A549 (cell line): ENCODE results near the gene GRIP2. TPM values are rescaled to one million over a fixed set of nuclear protein-coding genes. Genes with fewer than 3 reads are reported as not detected.

ENCODE experiments used
- ATAC-seq, 2 experiments: fragments of 200-7000 bp in 1 of 2; fragments of >200 bp in 1 of 2; cut with Nextera tagmentation in 1 of 2; cut with Tn5 transposase in 1 of 2; 3 replicates each; pipeline versions ENCODE4 v1.8.0 to v1.9.1; 2018 to 2020; ENCODE audit warnings: mild to moderate bottlenecking in 1 of 2, moderate library complexity in 1 of 2
- CTCF ChIA-PET: fragments of 300-600 bp; sonication (Branson Sonifier 250); formaldehyde crosslinking; extraction: SDS; loops from one replicate; lab custom pipeline; 2021; ENCODE audit warnings: antibody characterized with exemption, inconsistent platforms; lab: Yijun Ruan, JAX
- POLR2A ChIA-PET: fragments of 350-600 bp; formaldehyde crosslinking; extraction: SDS; loops from one replicate; lab custom pipeline; 2021; ENCODE audit warnings: antibody characterized with exemption, inconsistent platforms; lab: Yijun Ruan, JAX
- DNase-seq, 2 experiments: peaks; one replicate each; pipeline versions ENCODE4 v3.0.0 to v3.0.0-alpha.2; 2011 to 2016; ENCODE audit warnings: low read depth in 1 of 2, low spot score in 1 of 2
- FAIRE-seq: peaks from 2 replicates; lab custom pipeline; 2011; peaks lifted over from hg19 to GRCh38; lab: Jason Lieb, UNC
- H3K27ac ChIP-seq, 2 experiments: fragments of >200 bp; sonication (Bioruptor Twin); formaldehyde crosslinking; 3 replicates each; pipeline ENCODE4 v1.5.1; 2016 to 2017
- H3K4me1 ChIP-seq: fragments of >200 bp; sonication (Bioruptor Twin); formaldehyde crosslinking; 3 replicates; pipeline ENCODE4 v1.6.1; 2016
- H3K4me2 ChIP-seq: fragments of >200 bp; sonication (Bioruptor Twin); formaldehyde crosslinking; 3 replicates; pipeline ENCODE4 v1.6.1; 2016
- H3K4me3 ChIP-seq: fragments of >200 bp; sonication (Bioruptor Twin); formaldehyde crosslinking; 3 replicates; pipeline ENCODE4 v1.5.1; 2016
- H3K9me3 ChIP-seq: fragments of >200 bp; sonication (Bioruptor Twin); formaldehyde crosslinking; 3 replicates; pipeline ENCODE4 v1.6.1; 2016
- CBX2 ChIP-seq: fragments of 200-600 bp; sonication (generic); IDR thresholded peaks from 2 replicates; pipeline ENCODE4 v1.6.1; 2016; ENCODE audit warnings: low read depth, mild to moderate bottlenecking, borderline replicate concordance
- CHD2 ChIP-seq: fragments of 150-350 bp; IDR thresholded peaks from 2 replicates; pipeline ENCODE4 v1.6.1; 2014; ENCODE audit warnings: low read length; ENCODE audit not compliant: partially characterized antibody
- CHD4 ChIP-seq: fragments of 200-600 bp; sonication (generic); IDR thresholded peaks from 2 replicates; pipeline ENCODE4 v1.6.1; 2016; ENCODE audit warnings: antibody characterized with exemption, mild to moderate bottlenecking, borderline replicate concordance
- CTCF ChIP-seq: fragments of >200 bp; sonication (Bioruptor Twin); formaldehyde crosslinking; IDR thresholded peaks from 3 replicates; pipeline ENCODE4 v1.5.1; 2016
- EP300 ChIP-seq, 2 experiments: fragments of >200 bp; sonication (Bioruptor Twin); formaldehyde crosslinking; IDR thresholded peaks; 2 replicates in 1 of 2; 3 replicates in 1 of 2; pipeline ENCODE4 v1.6.1; 2016 to 2017
- ESRRA ChIP-seq: fragments of 150-350 bp; IDR thresholded peaks from 2 replicates; pipeline ENCODE4 v1.6.1; 2014; ENCODE audit warnings: mild to moderate bottlenecking, low read length, borderline replicate concordance
- FOSL2 ChIP-seq, 2 experiments: fragments of 450-650 bp in 1 of 2; fragments of >200 bp in 1 of 2; sonication (Bioruptor Twin) in 1 of 2; formaldehyde crosslinking; IDR thresholded peaks; 2 replicates each; pipeline versions ENCODE4 v1.5.0 to v1.6.1; 2016 to 2020; ENCODE audit warnings: mild to moderate bottlenecking in 1 of 2, moderate library complexity in 1 of 2
- HOXA7 ChIP-seq: fragments of 250-450 bp; sonication (Bioruptor Pico); IDR thresholded peaks from 2 replicates; pipeline ENCODE4 v1.5.0; 2020; ENCODE audit warnings: mild to moderate bottlenecking, moderate library complexity
- HOXB5 ChIP-seq: fragments of 250-450 bp; sonication (Bioruptor Pico); IDR thresholded peaks from 2 replicates; pipeline ENCODE4 v1.5.0; 2020; ENCODE audit warnings: mild to moderate bottlenecking, moderate library complexity
- JUN ChIP-seq, 2 experiments: fragments of >200 bp; sonication (Bioruptor Twin); formaldehyde crosslinking; IDR thresholded peaks; 2 replicates in 1 of 2; 3 replicates in 1 of 2; pipeline ENCODE4 v1.6.1; 2016 to 2017
- MAFK ChIP-seq: fragments of 450-650 bp; IDR thresholded peaks from 2 replicates; pipeline ENCODE4 v1.6.1; 2014; ENCODE audit not compliant: partially characterized antibody
- POLR2AphosphoS2 ChIP-seq: conservative IDR thresholded peaks from 2 replicates; pipeline ENCODE4 v1.6.1; 2012; ENCODE audit warnings: low read length, improper control_type of control experiment, inconsistent platforms
- RAD21 ChIP-seq, 2 experiments: fragments of >200 bp in 1 of 2; sonication (Bioruptor Twin) in 1 of 2; formaldehyde crosslinking in 1 of 2; IDR thresholded peaks in 1 of 2; conservative IDR thresholded peaks in 1 of 2; 2 replicates in 1 of 2; 3 replicates in 1 of 2; pipeline ENCODE4 v1.6.1; 2012 to 2018; ENCODE audit warnings: inconsistent platforms in 1 of 2
- RARB ChIP-seq: fragments of 250-450 bp; sonication (Bioruptor Pico); IDR thresholded peaks from 2 replicates; pipeline ENCODE4 v1.8.0; 2021; ENCODE audit warnings: mild to moderate bottlenecking, moderate library complexity
- TFCP2L1 ChIP-seq: fragments of 250-450 bp; sonication (Bioruptor Pico); IDR thresholded peaks from 2 replicates; pipeline ENCODE4 v1.5.0; 2021; ENCODE audit warnings: mild to moderate bottlenecking
- ZFP36 ChIP-seq: fragments of 450-650 bp; IDR thresholded peaks from 2 replicates; pipeline ENCODE4 v1.6.1; 2014; ENCODE audit warnings: borderline replicate concordance; ENCODE audit not compliant: partially characterized antibody
- WGBS: methylation state at CpG from one replicate; pipeline ENCODE4 v1.1.6; 2017; ENCODE audit errors: missing lambda C conversion rate; 5-methylcytosine and 5-hydroxymethylcytosine counted together
- polyA plus RNA-seq, 4 experiments: library from polyadenylated mRNA; depleted of rRNA in 3 of 4; stranded (reverse); fragments of >200 nt; fragmentation: RNase III in 1 of 4; extraction: RNeasy Plus Mini Kit Qiagen cat#74134 plus additional on column Dnase treatment in 1 of 4; gene quantifications; 2 replicates in 3 of 4; 3 replicates in 1 of 4; pipeline ENCODE4 v1.2.3, GENCODE V29; 2011 to 2017
- TF ChIP-seq, protein P1 (sequence below): fragments of 450-650 bp; IDR thresholded peaks from 2 replicates; pipeline ENCODE4 v1.6.1; 2014; ENCODE audit warnings: antibody characterized with exemption
- TF ChIP-seq, protein P2 (sequence below): fragments of 200-600 bp; sonication (generic); IDR thresholded peaks from 2 replicates; pipeline ENCODE4 v1.6.1; 2016; ENCODE audit warnings: antibody characterized with exemption, mild to moderate bottlenecking, moderate library complexity
- TF ChIP-seq, protein P3 (sequence below): IDR thresholded peaks from 2 replicates; pipeline ENCODE4 v1.6.1; 2012

Gene GRIP2
- polyA plus RNA-seq, 2 of the 4 experiments (the other 2 are of a cell fraction) = 0.56 to 1.6 TPM

DNA sequence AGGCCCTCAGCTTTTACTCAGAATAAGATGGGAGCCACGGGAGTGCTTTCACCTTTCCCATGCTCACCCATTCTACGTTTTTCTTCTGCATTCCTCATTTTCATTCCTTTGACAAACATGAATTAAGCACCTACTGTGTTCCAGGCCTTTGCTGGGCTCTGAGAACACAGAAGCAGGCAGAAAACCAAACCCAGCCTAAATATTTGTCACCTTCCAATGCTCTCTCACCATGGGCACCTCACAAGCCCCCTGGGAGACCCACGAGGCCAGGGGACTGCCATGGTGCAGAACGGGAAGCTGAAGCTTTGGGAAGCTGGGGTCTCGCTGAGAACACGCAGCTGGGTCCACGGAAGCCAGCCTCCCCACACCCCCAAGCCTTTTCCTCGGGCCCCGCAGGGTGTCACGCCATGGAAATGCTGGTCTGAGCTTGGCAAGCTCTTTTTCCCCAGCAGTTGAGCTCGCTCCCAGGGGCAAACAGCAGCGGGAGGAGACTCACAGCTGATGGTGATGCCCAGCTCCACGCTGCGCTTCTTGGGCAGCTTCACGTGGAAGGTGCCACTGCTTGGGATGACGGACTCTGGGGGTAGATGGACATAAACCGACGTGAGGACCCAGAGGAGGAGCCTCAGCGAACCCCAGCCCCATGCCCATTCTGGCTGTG is 27.7 kb downstream of the GRIP2 start:
- CTCF ChIA-PET = interaction anchor here (0.5 to 8.0 kb wide), 13 partner anchors 8 to 1792 kb away, joined by 3 to 63 read pairs (median 5); partner anchors contain the start of gene CCDC174
- H3K4me3 ChIP-seq = no peak overlapping the region
- POLR2A ChIA-PET = no interaction called here

GRCh38 chr3:14511623-14512280 is 28.4 kb downstream of the GRIP2 start:
- no peak for DNase-seq
- ChIA-PET POLR2A (no interaction called here), CTCF (interaction anchor here (1.0 to 8.0 kb wide), 13 partner anchors 9 to 410 kb away, joined by 3 to 63 read pairs (median 5); partner anchors contain the start of gene CCDC174)
- 68% methylated on average over 12 of the region's 12 CpGs for WGBS
- H3K27ac ChIP-seq = no peak overlapping the region
- H3K9me3 ChIP-seq = no peaks in the 10 kb centered on the region
- FAIRE-seq = no peak
- H3K4me1 ChIP-seq = no peaks in the 10 kb centered on the region
- no peak overlapping the region for H3K4me3 ChIP-seq
- H3K4me2 ChIP-seq = no peak overlapping the region
- TF ChIP-seq HOXA7 (CRISPR knock-in tag) (no peak), RAD21 (conservative IDR thresholded peaks at IDR 0.05 in 1 of 2, IDR thresholded peaks at IDR 0.05 in 1 of 2) (no peak), JUN (IDR thresholded peaks at IDR 0.05) (no peak), RARB (CRISPR knock-in tag) (no peak), CTCF (no peak), FOSL2 (IDR thresholded peaks at IDR 0.05) (no peak), FOSL2 (CRISPR knock-in tag; IDR thresholded peaks at IDR 0.05) (no peak), CBX2 (no peak), HOXB5 (CRISPR knock-in tag) (no peak), POLR2AphosphoS2 (no peak), CHD4 (no peak), CHD2 (no peak), TFCP2L1 (CRISPR knock-in tag) (no peak)
- TF ChIP-seq, protein P1, sequence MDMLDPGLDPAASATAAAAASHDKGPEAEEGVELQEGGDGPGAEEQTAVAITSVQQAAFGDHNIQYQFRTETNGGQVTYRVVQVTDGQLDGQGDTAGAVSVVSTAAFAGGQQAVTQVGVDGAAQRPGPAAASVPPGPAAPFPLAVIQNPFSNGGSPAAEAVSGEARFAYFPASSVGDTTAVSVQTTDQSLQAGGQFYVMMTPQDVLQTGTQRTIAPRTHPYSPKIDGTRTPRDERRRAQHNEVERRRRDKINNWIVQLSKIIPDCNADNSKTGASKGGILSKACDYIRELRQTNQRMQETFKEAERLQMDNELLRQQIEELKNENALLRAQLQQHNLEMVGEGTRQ = no peak
- no peak for ATAC-seq

More for the DNA sequence above, 27.7 kb downstream of the GRIP2 start:
- no peak overlapping the region for H3K27ac ChIP-seq
- TF ChIP-seq JUN (IDR thresholded peaks at IDR 0.05) = no peak
- no peak for TF ChIP-seq MAFK
- TF ChIP-seq, protein P2, sequence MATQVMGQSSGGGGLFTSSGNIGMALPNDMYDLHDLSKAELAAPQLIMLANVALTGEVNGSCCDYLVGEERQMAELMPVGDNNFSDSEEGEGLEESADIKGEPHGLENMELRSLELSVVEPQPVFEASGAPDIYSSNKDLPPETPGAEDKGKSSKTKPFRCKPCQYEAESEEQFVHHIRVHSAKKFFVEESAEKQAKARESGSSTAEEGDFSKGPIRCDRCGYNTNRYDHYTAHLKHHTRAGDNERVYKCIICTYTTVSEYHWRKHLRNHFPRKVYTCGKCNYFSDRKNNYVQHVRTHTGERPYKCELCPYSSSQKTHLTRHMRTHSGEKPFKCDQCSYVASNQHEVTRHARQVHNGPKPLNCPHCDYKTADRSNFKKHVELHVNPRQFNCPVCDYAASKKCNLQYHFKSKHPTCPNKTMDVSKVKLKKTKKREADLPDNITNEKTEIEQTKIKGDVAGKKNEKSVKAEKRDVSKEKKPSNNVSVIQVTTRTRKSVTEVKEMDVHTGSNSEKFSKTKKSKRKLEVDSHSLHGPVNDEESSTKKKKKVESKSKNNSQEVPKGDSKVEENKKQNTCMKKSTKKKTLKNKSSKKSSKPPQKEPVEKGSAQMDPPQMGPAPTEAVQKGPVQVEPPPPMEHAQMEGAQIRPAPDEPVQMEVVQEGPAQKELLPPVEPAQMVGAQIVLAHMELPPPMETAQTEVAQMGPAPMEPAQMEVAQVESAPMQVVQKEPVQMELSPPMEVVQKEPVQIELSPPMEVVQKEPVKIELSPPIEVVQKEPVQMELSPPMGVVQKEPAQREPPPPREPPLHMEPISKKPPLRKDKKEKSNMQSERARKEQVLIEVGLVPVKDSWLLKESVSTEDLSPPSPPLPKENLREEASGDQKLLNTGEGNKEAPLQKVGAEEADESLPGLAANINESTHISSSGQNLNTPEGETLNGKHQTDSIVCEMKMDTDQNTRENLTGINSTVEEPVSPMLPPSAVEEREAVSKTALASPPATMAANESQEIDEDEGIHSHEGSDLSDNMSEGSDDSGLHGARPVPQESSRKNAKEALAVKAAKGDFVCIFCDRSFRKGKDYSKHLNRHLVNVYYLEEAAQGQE = no peak
- TF ChIP-seq ESRRA = no peak
- TF ChIP-seq EP300 (IDR thresholded peaks at IDR 0.05) = no peak
- no peak for TF ChIP-seq ZFP36
- TF ChIP-seq CTCF = no peak
- TF ChIP-seq, protein P3, sequence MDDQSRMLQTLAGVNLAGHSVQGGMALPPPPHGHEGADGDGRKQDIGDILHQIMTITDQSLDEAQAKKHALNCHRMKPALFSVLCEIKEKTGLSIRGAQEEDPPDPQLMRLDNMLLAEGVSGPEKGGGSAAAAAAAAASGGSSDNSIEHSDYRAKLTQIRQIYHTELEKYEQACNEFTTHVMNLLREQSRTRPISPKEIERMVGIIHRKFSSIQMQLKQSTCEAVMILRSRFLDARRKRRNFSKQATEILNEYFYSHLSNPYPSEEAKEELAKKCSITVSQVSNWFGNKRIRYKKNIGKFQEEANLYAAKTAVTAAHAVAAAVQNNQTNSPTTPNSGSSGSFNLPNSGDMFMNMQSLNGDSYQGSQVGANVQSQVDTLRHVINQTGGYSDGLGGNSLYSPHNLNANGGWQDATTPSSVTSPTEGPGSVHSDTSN = no peak
- no peak for TF ChIP-seq TFCP2L1 (CRISPR knock-in tag)
- no peaks in the 10 kb centered on the region for H3K4me1 ChIP-seq
- DNase-seq (no peak), ATAC-seq (no peak), FAIRE-seq (no peak)
- WGBS = 68% methylated on average over 19 of the region's 19 CpGs
- no peaks in the 10 kb centered on the region for H3K9me3 ChIP-seq
- no peak overlapping the region for H3K4me2 ChIP-seq
